Body of pancreas (tissue), 4 donors: ENCODE results near the gene TBXA2R. TPM values are rescaled to one million over a fixed set of nuclear protein-coding genes. Genes with fewer than 3 reads are reported as not detected.

Source experiments
- ATAC-seq: fragments of 150-250 bp; one replicate; pipeline ENCODE4 v1.9.1; 2016
- DNase-seq, 4 donors: peaks; one replicate each; pipeline ENCODE4 v3.0.0-alpha.2; 2019
- H3K27ac ChIP-seq, 4 donors: fragments of 200-600 bp; sonication (generic); 1 replicate in 3 of 4; 2 replicates in 1 of 4; pipeline versions ENCODE4 v1.5.1 to v1.6.1; 2016 to 2019; ENCODE audit warnings: mild to moderate bottlenecking in 1 of 4, mixed read lengths in 1 of 4, moderate library complexity in 1 of 4
- H3K27me3 ChIP-seq, 2 donors: fragments of 200-600 bp; sonication (generic); one replicate each; pipeline ENCODE4 v1.6.0; 2016; ENCODE audit warnings: mild to moderate bottlenecking in 1 of 2
- H3K36me3 ChIP-seq, 2 donors: fragments of 200-600 bp; sonication (generic); replicated peaks in 1 of 2; 2 replicates each; pipeline ENCODE4 v1.5.1; 2016; ENCODE audit warnings: low read depth in 2 of 2; ENCODE audit not compliant: insufficient read depth in 1 of 2
- H3K4me1 ChIP-seq: fragments of 200-600 bp; sonication (generic); one replicate; pipeline ENCODE4 v1.6.0; 2016
- H3K4me3 ChIP-seq, 2 donors: fragments of 200-600 bp; sonication (generic); 1 replicate in 1 of 2; 2 replicates in 1 of 2; pipeline ENCODE4 v1.5.1; 2016 to 2019
- H3K9me3 ChIP-seq, 3 donors: fragments of 200-600 bp; sonication (generic); 1 replicate in 2 of 3; 2 replicates in 1 of 3; pipeline ENCODE4 v1.5.1; 2016
- POLR2A ChIP-seq, 3 donors: fragments of 450-650 bp; IDR thresholded peaks; one replicate each; pipeline ENCODE4 v1.6.1; 2016; ENCODE audit warnings: antibody characterized with exemption in 3 of 3, mild to moderate bottlenecking in 2 of 3
- WGBS, 2 donors: methylation state at CpG; one replicate each; pipeline ENCODE4 v1.1.5; 2017; 5-methylcytosine and 5-hydroxymethylcytosine counted together
- intact Hi-C: fragments of 100-400 bp; cut with DNase I; formaldehyde crosslinking; loops from one replicate; pipeline ENCODE4 v1.15.1; 2023
- total RNA-seq, 2 donors: library from RNA; depleted of rRNA; stranded (reverse); fragments of >200 nt; gene quantifications; one replicate each; pipeline ENCODE4 v1.1.0, GENCODE V29; 2016
- TF ChIP-seq, protein P1 (sequence below), 7 experiments: fragments of 450-650 bp in 4 of 7; fragments of 200-600 bp in 3 of 7; sonication (generic) in 3 of 7; IDR thresholded peaks; one replicate each; pipeline ENCODE4 v1.5.1; 2016 to 2019; ENCODE audit warnings: antibody characterized with exemption in 7 of 7

The TBXA2R gene
- total RNA-seq, 2 donors from 2014 or later = 0.52 to 3.0 TPM

DNA sequence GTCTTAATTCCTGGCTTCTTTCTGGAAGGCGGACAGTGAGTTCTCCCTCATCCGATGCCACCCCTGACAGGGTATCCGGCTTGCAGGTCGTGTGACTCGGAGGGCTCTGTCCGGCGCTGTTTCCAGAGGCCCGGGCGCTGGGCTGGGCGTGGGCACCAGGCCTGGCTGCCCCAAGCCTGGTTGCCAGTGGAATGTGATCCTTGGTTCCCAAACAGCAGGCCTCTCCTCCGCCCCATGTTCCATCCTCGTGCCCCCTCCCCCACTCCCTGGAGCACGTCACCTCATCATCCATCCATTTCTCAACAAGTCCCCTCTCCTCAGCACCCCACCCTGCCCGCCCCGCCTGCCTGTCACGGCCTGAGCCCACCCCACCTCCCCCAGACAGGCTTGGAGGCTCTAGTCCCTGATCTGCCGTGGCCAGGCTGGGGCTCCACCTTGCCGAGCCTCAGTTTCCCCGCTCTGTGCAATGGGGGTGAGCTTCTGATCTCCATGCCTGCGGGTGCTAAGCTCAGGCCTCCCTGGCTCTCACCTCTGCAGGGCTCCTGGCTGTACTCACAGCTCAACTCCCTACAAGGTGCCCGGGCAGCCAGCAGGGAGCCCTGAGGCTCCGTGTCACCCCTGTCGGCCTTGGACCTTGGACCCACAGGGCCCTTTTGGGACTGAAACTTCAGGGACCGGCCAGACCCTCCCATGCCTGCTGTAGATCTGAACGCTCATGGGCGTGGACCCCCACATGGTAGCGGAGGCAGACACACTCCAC is 2.3 kb downstream of the TBXA2R start:
- TF ChIP-seq POLR2A (IDR thresholded peaks at IDR 0.05) = no peak
- TF ChIP-seq, protein P1, sequence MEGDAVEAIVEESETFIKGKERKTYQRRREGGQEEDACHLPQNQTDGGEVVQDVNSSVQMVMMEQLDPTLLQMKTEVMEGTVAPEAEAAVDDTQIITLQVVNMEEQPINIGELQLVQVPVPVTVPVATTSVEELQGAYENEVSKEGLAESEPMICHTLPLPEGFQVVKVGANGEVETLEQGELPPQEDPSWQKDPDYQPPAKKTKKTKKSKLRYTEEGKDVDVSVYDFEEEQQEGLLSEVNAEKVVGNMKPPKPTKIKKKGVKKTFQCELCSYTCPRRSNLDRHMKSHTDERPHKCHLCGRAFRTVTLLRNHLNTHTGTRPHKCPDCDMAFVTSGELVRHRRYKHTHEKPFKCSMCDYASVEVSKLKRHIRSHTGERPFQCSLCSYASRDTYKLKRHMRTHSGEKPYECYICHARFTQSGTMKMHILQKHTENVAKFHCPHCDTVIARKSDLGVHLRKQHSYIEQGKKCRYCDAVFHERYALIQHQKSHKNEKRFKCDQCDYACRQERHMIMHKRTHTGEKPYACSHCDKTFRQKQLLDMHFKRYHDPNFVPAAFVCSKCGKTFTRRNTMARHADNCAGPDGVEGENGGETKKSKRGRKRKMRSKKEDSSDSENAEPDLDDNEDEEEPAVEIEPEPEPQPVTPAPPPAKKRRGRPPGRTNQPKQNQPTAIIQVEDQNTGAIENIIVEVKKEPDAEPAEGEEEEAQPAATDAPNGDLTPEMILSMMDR (IDR thresholded peaks at IDR 0.05) = no peak
- no peaks in the 10 kb centered on the region for H3K9me3 ChIP-seq
- H3K27me3 ChIP-seq = peaks cover 0 to 3% of the 10 kb centered on the region in 2 donors
- intact Hi-C loops = no loop called here
- 14 to 68% methylated on average over 2 to 27 of the region's 27 CpGs for WGBS, 2 donors
- no peak overlapping the region for H3K4me3 ChIP-seq
- peaks cover 26% of the 10 kb centered on the region for H3K4me1 ChIP-seq
- H3K27ac ChIP-seq = no peak overlapping the region
- DNase-seq (no peak), ATAC-seq (no peak)
- no peaks in the 10 kb centered on the region for H3K36me3 ChIP-seq

DNA sequence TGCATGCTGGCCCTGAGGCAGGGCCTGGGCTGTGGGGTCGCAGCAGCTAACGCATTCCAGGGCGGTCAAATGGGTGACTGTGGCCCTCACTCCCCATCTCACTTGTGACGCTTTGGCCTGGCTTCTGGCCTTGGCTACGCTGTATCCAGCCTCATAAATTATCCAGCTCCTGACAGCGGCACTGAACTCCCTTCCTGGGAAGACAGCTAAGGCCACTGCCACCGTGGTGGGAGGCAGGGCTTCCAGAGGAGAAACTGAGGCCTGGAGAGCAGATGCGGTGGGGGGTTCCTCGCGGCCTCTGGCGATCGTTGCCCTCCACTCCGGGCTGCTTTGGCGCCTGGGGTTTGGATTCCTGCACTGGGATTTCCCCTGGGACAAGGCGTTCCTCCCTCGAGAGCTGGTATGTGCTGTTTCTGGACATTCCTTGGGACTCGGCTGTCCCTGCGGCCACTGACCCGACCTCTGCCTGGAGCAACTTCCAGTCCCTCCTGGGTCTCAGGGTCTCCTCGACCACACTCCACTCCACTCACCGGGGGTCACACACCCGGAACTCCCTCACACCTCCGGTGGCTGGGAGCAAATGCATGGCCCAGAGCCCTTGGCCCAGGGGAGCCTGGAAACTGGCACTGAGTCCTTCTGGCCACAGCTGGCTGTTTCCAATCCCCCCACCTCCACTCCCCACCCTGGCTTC is 3.4 kb downstream of the TBXA2R start:
- Histone ChIP-seq H3K27me3 (peaks cover 0 to 3% of the 10 kb centered on the region in 2 donors), H3K4me1 (peaks cover 26% of the 10 kb centered on the region), H3K4me3 (no peak overlapping the region), H3K27ac (peak overlapping the region in 2 of 4 donors; percentile 36 to 65), H3K36me3 (no peaks in the 10 kb centered on the region), H3K9me3 (no peaks in the 10 kb centered on the region)
- intact Hi-C loops = no loop called here
- 44 to 46% methylated on average over 3 to 23 of the region's 23 CpGs for WGBS, 2 donors
- DNase-seq (peak in 2 of 4 donors; percentile 33 to 46), ATAC-seq (peak; percentile 61)
- TF ChIP-seq, protein P1 (IDR thresholded peaks at IDR 0.05) = no peak
- no peak for TF ChIP-seq POLR2A (IDR thresholded peaks at IDR 0.05)

DNA sequence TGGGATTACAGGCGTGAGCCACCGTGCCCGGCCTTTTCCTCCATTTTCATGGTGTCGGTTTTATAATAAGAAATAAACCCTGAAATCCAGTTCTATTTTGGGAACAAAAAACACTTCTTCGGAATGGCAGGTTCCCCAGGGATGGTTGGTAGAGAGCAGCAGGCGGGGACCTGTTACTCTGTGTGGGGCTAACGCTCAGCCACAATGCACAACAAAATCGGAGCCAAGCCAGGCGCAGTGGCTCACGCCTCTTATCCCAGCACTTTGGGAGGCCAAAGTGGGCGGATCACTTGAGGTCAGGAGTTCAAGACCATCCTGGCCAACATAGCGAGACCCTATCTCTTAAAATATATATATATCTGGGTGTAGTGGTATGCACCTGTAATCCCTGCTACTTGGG is 5.7 kb downstream of the TBXA2R start:
- no peak for TF ChIP-seq POLR2A (IDR thresholded peaks at IDR 0.05)
- TF ChIP-seq, protein P1 (IDR thresholded peaks at IDR 0.05) = no peak
- Histone ChIP-seq H3K4me3 (no peak overlapping the region), H3K4me1 (peaks cover 13% of the 10 kb centered on the region), H3K36me3 (no peaks in the 10 kb centered on the region), H3K9me3 (no peaks in the 10 kb centered on the region), H3K27me3 (peaks cover 0 to 3% of the 10 kb centered on the region in 2 donors), H3K27ac (no peak overlapping the region)
- WGBS, 2 donors = 79 to 90% methylated on average over 8 to 12 of the region's 12 CpGs
- ATAC-seq = no peak
- no peak for DNase-seq
- intact Hi-C loops = no loop called here

DNA sequence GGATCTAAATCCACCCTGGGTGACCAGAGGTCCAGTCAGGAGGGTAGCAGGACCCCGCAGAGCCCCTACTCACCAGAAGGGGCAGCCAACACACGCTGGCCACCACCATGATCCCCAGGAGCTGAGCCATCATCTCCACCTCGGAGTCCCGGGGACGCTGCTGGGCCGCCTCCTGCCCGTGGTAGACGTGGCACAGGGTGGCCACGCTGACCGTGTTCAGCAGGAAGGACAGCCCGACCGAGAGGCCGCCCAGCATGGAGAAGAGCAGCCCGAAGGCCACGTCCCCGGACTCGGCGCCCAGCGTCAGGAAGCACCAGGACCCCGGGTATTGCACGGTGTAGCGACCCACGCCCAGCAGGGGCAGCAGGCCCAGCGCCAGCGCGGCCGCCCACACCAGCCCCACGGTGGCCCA is 6.9 kb downstream of the TBXA2R start:
- intact Hi-C loops = no loop called here
- H3K27ac ChIP-seq = no peak overlapping the region
- ATAC-seq (no peak), DNase-seq (no peak)
- TF ChIP-seq POLR2A (IDR thresholded peaks at IDR 0.05) = no peak
- TF ChIP-seq, protein P1 (IDR thresholded peaks at IDR 0.05) = no peak
- no peak overlapping the region for H3K4me3 ChIP-seq
- H3K27me3 ChIP-seq = peaks cover 0 to 3% of the 10 kb centered on the region in 2 donors
- WGBS, 2 donors = 74 to 100% methylated on average over 1 to 21 of the region's 28 CpGs
- no peaks in the 10 kb centered on the region for H3K9me3 ChIP-seq
- peaks cover 11% of the 10 kb centered on the region for H3K4me1 ChIP-seq
- H3K36me3 ChIP-seq = no peaks in the 10 kb centered on the region
